HFFc6 (cell line): ENCODE results near the gene MYOCOS. TPM values are rescaled to one million over a fixed set of nuclear protein-coding genes. Genes with fewer than 3 reads are reported as not detected.
A peak's percentile ranks its signal among the peaks of the same experiment; 100 is the strongest.
"Not testable (repeated sequence)": the region's sequence is repeated elsewhere in the genome, so short reads cannot be mapped to it uniquely, and the experiment has no call there.

Experiments used
- DNase-seq: peaks from one replicate; pipeline ENCODE4 v3.0.0-alpha.2; 2018
- H3K27ac Mint-ChIP-seq: 2 replicates; pipeline ENCODE4 v1.8.0; 2020; ENCODE audit warnings: mild to moderate bottlenecking, mixed read lengths
- H3K27me3 Mint-ChIP-seq: 2 replicates; pipeline ENCODE4 v1.8.0; 2021; ENCODE audit warnings: mild to moderate bottlenecking, moderate library complexity, mixed read lengths; ENCODE audit not compliant: insufficient read depth
- H3K36me3 Mint-ChIP-seq: 2 replicates; pipeline ENCODE4 v1.8.0; 2021; ENCODE audit warnings: low read depth, mixed read lengths
- H3K4me1 Mint-ChIP-seq: 2 replicates; pipeline ENCODE4 v1.8.0; 2020; ENCODE audit warnings: low read depth, mixed read lengths
- H3K4me3 Mint-ChIP-seq: 2 replicates; pipeline ENCODE4 v1.8.0; 2020; ENCODE audit warnings: mild to moderate bottlenecking, moderate library complexity, mixed read lengths
- H3K9me3 Mint-ChIP-seq: 2 replicates; pipeline ENCODE4 v1.8.0; 2020; ENCODE audit warnings: mild to moderate bottlenecking, mixed read lengths
- total RNA-seq, 6 experiments: library from RNA; stranded (reverse); fragmentation: NEBNext Ultra II Directional; extraction: Animal tissue kit (Norgen Biotek cat#: 25700); gene quantifications; 2 replicates in 1 of 6; 3 replicates in 5 of 6; pipeline ENCODE4 v1.2.3, GENCODE V29; 2021
- TF ChIP-seq, protein P1 (sequence below): fragments of 200-600 bp; sonication (generic); IDR thresholded peaks from 2 replicates; pipeline ENCODE4 v1.5.0; 2021; ENCODE audit warnings: antibody characterized with exemption, mild to moderate bottlenecking

The MYOCOS gene
- total RNA-seq, 6 experiments from 2014 or later = not detected

DNA sequence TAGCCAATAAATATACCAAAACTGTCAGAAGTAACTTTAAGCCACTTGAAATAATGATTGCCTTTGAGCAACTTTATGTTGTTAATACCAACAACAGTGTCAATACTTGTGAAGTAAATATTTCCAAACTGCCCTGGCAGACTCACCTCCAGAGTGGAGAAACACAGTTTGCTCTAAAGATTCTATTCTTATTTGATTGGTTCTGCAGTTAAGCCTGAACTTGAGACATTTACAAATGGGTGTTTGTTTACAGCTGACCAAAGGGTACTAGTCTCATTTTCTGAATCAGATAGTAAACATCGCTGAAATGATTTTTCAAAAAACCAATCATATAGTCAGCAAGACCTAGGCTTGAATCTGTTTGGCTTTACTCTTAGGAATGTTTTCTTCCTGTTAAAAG, 31.8 kb downstream of the MYOCOS start:
- Mint-ChIP-seq H3K9me3 (no peaks in the 10 kb centered on the region), H3K36me3 (no peaks in the 10 kb centered on the region), H3K27me3 (peaks cover 6% of the 10 kb centered on the region; the same call in 1 of the 2 replicates), H3K4me3 (no peak overlapping the region), H3K27ac (no peak overlapping the region), H3K4me1 (peaks cover 23% of the 10 kb centered on the region)
- DNase-seq = no peak
- TF ChIP-seq, protein P1, sequence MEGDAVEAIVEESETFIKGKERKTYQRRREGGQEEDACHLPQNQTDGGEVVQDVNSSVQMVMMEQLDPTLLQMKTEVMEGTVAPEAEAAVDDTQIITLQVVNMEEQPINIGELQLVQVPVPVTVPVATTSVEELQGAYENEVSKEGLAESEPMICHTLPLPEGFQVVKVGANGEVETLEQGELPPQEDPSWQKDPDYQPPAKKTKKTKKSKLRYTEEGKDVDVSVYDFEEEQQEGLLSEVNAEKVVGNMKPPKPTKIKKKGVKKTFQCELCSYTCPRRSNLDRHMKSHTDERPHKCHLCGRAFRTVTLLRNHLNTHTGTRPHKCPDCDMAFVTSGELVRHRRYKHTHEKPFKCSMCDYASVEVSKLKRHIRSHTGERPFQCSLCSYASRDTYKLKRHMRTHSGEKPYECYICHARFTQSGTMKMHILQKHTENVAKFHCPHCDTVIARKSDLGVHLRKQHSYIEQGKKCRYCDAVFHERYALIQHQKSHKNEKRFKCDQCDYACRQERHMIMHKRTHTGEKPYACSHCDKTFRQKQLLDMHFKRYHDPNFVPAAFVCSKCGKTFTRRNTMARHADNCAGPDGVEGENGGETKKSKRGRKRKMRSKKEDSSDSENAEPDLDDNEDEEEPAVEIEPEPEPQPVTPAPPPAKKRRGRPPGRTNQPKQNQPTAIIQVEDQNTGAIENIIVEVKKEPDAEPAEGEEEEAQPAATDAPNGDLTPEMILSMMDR = no peak

DNA sequence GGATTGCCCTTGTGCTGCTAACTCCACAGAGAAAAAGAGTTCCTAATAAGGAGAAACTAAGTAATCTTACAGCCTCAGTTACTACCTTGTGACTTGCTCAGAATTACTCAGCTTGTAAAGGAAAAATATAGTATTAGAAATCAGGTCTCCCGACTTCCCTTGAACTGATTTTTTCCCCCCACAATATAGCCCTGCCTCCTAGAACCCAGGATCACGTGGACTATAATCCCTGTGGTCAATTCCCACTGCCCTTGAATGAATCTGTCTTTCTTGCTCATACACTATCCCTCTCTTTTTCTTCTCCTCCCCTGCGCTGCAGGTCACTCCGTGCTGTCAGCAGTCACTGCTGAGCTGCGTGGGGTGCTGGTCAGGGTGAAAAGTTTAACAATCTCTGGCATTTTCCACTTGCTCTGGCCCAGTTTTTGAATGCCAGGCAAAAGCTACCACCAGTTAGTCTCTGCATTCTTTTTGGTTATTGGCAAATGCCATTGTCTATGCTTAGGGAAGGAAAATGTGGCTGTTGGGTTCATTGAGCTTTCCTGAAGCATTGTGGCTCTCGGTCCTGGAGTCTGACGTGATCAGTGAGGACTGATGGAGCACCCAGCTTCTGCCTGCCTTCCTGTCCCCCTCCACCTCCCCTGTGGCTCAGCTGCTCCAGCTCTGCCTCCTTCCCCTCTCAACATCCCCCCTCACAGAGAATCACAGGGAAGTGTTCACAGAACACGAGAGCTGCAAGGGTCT, 32.3 kb downstream of the MYOCOS start:
- Mint-ChIP-seq H3K36me3 (no peaks in the 10 kb centered on the region), H3K27ac (peak overlapping the region; percentile 21; the same call in 1 of the 2 replicates), H3K27me3 (peaks cover 6% of the 10 kb centered on the region; the same call in 1 of the 2 replicates), H3K4me1 (peaks cover 23% of the 10 kb centered on the region), H3K4me3 (peak overlapping the region; percentile 24), H3K9me3 (no peaks in the 10 kb centered on the region)
- TF ChIP-seq, protein P1 = no peak
- peak; percentile 11 for DNase-seq

DNA sequence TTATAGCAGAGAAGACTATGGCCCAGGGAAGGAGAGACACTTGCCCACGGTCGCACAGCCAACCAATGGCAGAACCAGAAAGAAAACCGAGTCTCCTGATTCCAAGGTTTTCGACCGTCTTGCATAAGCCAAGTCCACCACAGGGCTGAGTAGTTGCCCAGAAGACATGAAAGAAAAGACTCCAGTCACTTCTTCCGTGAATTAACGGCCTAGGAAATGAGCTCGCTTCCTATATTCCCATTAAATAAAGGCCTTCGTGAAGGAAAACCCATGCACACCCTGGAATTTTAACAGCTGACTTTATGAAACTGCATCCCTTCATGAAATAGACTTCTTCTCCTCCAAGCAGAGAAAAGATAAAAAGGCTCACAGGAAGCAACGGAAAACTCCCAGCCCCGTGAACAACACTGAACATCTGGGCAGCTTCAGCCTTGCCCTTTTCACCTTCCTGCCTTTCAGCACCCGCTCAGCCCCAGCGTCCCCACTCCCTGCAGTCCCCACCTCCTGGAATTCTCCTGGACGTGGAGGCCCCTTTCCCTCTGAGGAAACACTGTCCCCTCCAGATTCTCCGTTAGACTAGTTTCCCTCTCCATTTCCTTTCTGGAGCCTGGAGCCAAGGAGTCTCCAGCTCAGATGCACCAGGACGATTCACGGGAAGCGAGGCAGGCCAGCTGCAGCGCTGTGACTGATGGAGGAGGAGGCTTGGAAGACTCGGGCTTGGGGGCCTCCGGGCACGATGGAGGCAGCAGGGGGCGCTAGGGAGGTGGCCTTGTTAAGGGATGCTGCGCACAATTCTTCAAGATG, 33.1 kb downstream of the MYOCOS start:
- Mint-ChIP-seq H3K4me3 (peak overlapping the region; percentile 55), H3K27ac (no peak overlapping the region; the same call in 1 of the 2 replicates), H3K9me3 (no peaks in the 10 kb centered on the region), H3K36me3 (no peaks in the 10 kb centered on the region), H3K27me3 (peaks cover 6% of the 10 kb centered on the region; the same call in 1 of the 2 replicates), H3K4me1 (peaks cover 23% of the 10 kb centered on the region)
- TF ChIP-seq, protein P1 = peak; percentile 79
- peak; percentile 18 for DNase-seq

DNA sequence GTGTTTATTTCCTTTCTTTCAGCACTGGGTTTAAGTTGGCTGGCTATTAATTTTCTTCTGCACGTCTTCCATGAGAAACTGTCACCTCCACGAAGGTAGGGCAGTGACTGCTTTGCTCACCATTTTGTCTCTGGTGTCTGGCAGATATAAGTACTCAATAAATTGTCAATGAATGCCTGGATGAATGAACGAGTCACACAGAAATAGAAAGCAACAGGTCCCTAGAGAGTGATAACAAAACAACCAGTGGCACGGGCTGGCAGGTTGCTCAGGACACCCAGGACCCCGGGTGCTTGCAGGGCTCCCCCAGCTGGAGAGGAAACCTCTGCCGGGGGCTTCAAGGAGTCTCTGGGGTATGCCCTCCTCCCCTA, 33.7 kb downstream of the MYOCOS start:
- no peak overlapping the region for H3K27ac Mint-ChIP-seq

DNA sequence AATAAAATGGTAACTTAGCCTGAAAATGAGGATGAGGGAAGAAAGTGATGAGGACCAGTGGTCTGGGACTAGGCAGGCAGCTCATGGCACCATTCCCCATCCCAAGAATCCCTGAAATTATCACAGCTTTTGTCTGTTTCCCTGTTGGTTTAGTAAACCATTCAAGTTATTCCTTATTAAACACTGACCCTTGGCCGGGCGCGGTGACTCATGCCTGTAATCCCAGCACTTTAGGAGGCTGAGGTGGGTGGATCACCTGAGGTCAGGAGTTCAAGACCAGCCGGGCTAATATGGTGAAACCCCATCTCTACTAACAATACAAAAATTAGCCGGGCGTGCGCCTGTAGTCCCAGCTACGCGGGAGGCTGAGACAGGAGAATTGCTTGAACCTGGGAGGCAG, 34.2 kb downstream of the MYOCOS start:
- H3K27me3 Mint-ChIP-seq, H3K9me3 Mint-ChIP-seq, H3K4me3 Mint-ChIP-seq, DNase-seq, H3K27ac Mint-ChIP-seq, H3K36me3 Mint-ChIP-seq: not testable (repeated sequence)
- H3K4me1 Mint-ChIP-seq = peaks cover 23% of the 10 kb centered on the region

More for the DNA sequence above, 33.7 kb downstream of the MYOCOS start:
- Mint-ChIP-seq H3K36me3 (no peaks in the 10 kb centered on the region), H3K4me3 (no peak overlapping the region), H3K27me3 (peaks cover 6% of the 10 kb centered on the region; the same call in 1 of the 2 replicates), H3K9me3 (no peaks in the 10 kb centered on the region), H3K4me1 (peaks cover 23% of the 10 kb centered on the region)
- no peak for DNase-seq
- TF ChIP-seq, protein P1 = peak; percentile 21; the same call in 1 of the 2 replicates
